ENCODE measurements around the gene ADAM20. TPM values are rescaled to one million over a fixed set of nuclear protein-coding genes. Genes with fewer than 3 reads are reported as not detected.
"Not testable (repeated sequence)": the region's sequence is repeated elsewhere in the genome, so short reads cannot be mapped to it uniquely, and the experiment has no call there.

ADAM20 gene
- total and polyA plus RNA-seq, 11 donors, result 0.19 to 0.56 (median 0.32) TPM; not detected in 2

- Histone ChIP-seq H3K4me1 (no peaks in the 10 kb centered on the region), H3K27ac (no peak overlapping the region), H3K36me3 (peaks cover 0 to 25% (median 0%) of the 10 kb centered on the region in 9 donors), H3K27me3 (no peaks in the 10 kb centered on the region), H3K4me3 (no peak overlapping the region), H3K9me3 (peaks cover 0 to 64% (median 19%) of the 10 kb centered on the region in 12 donors)
- WGBS, 4 donors, result 70 to 89% (median 80%) methylated on average over 3 of the region's 3 CpGs
- TF ChIP-seq POLR2A (IDR thresholded peaks at IDR 0.05) (no peak), CTCF (IDR thresholded peaks at IDR 0.05) (no peak)
- ATAC-seq (no peak), DNase-seq (no peak)
- intact Hi-C loops (cut with DNase I), result no loop called here
Measured at GRCh38 chr14:70489579-70490200, 45.1 kb downstream of the ADAM20 start.

- not testable (repeated sequence) for ATAC-seq
Measured at GRCh38 chr14:70477356-70478105, 57.3 kb downstream of the ADAM20 start.

GRCh38 chr14:70475459-70475858 is 59.3 kb downstream of the ADAM20 start:
- H3K27me3 ChIP-seq; H3K36me3 ChIP-seq; H3K9me3 ChIP-seq; ATAC-seq; intact Hi-C loops (cut with DNase I); H3K4me3 ChIP-seq; H3K27ac ChIP-seq; H3K4me1 ChIP-seq; DNase-seq: not testable (repeated sequence)
- 89 to 93% (median 91%) methylated on average over 11 to 13 of the region's 13 CpGs for WGBS, 4 donors

More at GRCh38 chr14:70477356-70478105, 57.3 kb downstream of the ADAM20 start:
- H3K4me1 ChIP-seq; H3K9me3 ChIP-seq; H3K4me3 ChIP-seq; H3K27ac ChIP-seq; H3K36me3 ChIP-seq; H3K27me3 ChIP-seq; intact Hi-C loops (cut with DNase I): not testable (repeated sequence)
- 93 to 98% (median 96%) methylated on average over 20 to 57 of the region's 57 CpGs for WGBS, 4 donors
- peak in 1 of 5 donors; percentile 17 for DNase-seq

DNA sequence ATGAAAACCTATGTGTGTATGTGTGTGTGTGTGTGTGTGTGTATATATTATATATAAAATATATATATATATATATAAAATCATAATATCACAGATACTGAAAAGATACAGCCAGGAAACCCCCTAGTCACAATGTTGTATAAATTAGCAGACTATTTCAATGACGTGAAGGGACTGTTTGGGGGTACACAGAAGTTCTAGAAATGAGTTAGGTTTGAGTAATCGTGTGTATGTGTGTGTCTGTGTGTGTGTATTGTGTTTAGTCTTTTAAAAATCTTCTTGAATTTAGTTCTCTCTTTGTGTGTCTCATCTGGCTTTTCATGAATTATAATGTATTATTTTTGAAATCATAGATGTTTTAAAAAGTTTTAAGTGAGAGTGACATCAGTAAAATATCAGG is 61.0 kb downstream of the ADAM20 start:
- DNase-seq, result no peak
- intact Hi-C loops (cut with DNase I), result no loop called here
- H3K9me3 ChIP-seq, result no peaks in the 10 kb centered on the region
- no peaks in the 10 kb centered on the region for H3K4me1 ChIP-seq
- 83 to 85% (median 84%) methylated on average over 2 of the region's 2 CpGs for WGBS, 4 donors
- no peaks in the 10 kb centered on the region for H3K27me3 ChIP-seq
- no peak for ATAC-seq
- no peak overlapping the region for H3K27ac ChIP-seq
- H3K4me3 ChIP-seq, result no peak overlapping the region
- peaks cover 0 to 5% (median 0%) of the 10 kb centered on the region in 9 donors for H3K36me3 ChIP-seq
- no peak for TF ChIP-seq CTCF (IDR thresholded peaks at IDR 0.05)
- no peak for TF ChIP-seq POLR2A (IDR thresholded peaks at IDR 0.05)

Other genes with a start within 250 kb of the ADAM20 start
- gene COX16, start 175.3 kb downstream of the ADAM20 start, total RNA-seq, result 10 to 100 TPM; 14.3 to 50.4 (median 38.5) TPM
- gene COX16, start 175.3 kb downstream of the ADAM20 start, polyA plus RNA-seq, result 10 to 100 TPM; 54.5 to 65.2 TPM
- gene SYNJ2BP, start 117.9 kb downstream of the ADAM20 start, total RNA-seq, result 10 to 100 TPM; 32.8 to 63.0 (median 56.0) TPM
- 10 to 100 TPM; 15.0 to 27.8 TPM for gene SYNJ2BP, start 117.9 kb downstream of the ADAM20 start, polyA plus RNA-seq
- under 1 TPM in 7 of 9 donors, not detected in 2; 0.11 to 0.62 (median 0.19) TPM for gene ADAM21, start 82.8 kb downstream of the ADAM20 start, total RNA-seq
- gene ADAM21, start 82.8 kb downstream of the ADAM20 start, polyA plus RNA-seq, result under 1 TPM in 1 of 2 donors, not detected in 1; 0.40 TPM
- gene MED6, start 65.7 kb upstream of the ADAM20 start, total RNA-seq, result 10 to 100 TPM; 13.0 to 25.1 (median 19.7) TPM
- gene MED6, start 65.7 kb upstream of the ADAM20 start, polyA plus RNA-seq, result 10 to 100 TPM in 1 of 2 donors, 1 to 10 TPM in 1; 9.9 to 20.5 TPM
- gene TTC9, start 106.9 kb upstream of the ADAM20 start, total RNA-seq, result 1 to 10 TPM in 8 of 9 donors, under 1 TPM in 1; 0.87 to 3.1 (median 1.7) TPM
- 1 to 10 TPM in 1 of 2 donors, under 1 TPM in 1; 0.57 to 1.5 TPM for gene TTC9, start 106.9 kb upstream of the ADAM20 start, polyA plus RNA-seq

Data from heart left ventricle (tissue), 16 donors.